GM12864 (cell line): ENCODE results near the gene IL17A.
"Not testable (repeated sequence)": the region's sequence is repeated elsewhere in the genome, so short reads cannot be mapped to it uniquely, and the experiment has no call there.

Source experiments
- DNase-seq: peaks from one replicate; pipeline ENCODE4 v3.0.0-alpha.2; 2011; ENCODE audit warnings: low read depth
- H3K4me3 ChIP-seq: 2 replicates; pipeline ENCODE4 v1.5.1; 2011; ENCODE audit warnings: mild to moderate bottlenecking, low read depth, low read length, control low read depth
- CTCF ChIP-seq: IDR thresholded peaks from 2 replicates; pipeline ENCODE4 v1.5.1; 2011; ENCODE audit warnings: low read depth, mild to moderate bottlenecking, moderate library complexity, low read length, control low read depth, inconsistent platforms; ENCODE audit errors: missing control alignments

IL17A gene

GRCh38 chr6:52183131-52183713, 3.0 kb upstream of the IL17A start:
- DNase-seq, result no peak
- TF ChIP-seq CTCF, result no peak

GRCh38 chr6:52186480-52186879, 305 bp downstream of the IL17A start:
- TF ChIP-seq CTCF, result no peak
- no peak for DNase-seq
- H3K4me3 ChIP-seq, result no peak overlapping the region; the same call in 1 of the 2 replicates

More at GRCh38 chr6:52183131-52183713, 3.0 kb upstream of the IL17A start:
- no peak overlapping the region for H3K4me3 ChIP-seq

GRCh38 chr6:52187098-52187497, 923 bp downstream of the IL17A start:
- no peak overlapping the region for H3K4me3 ChIP-seq
- DNase-seq, result no peak
- TF ChIP-seq CTCF, result no peak

GRCh38 chr6:52189974-52190373, 3.8 kb downstream of the IL17A start:
- no peak for DNase-seq
- TF ChIP-seq CTCF, result no peak
- no peak overlapping the region for H3K4me3 ChIP-seq

GRCh38 chr6:52190409-52190808, 4.2 kb downstream of the IL17A start:
- no peak overlapping the region for H3K4me3 ChIP-seq
- DNase-seq, result no peak
- no peak for TF ChIP-seq CTCF

- TF ChIP-seq CTCF, result no peak
- H3K4me3 ChIP-seq, result no peak overlapping the region
- DNase-seq, result no peak
Measured at GRCh38 chr6:52191824-52192223, 5.6 kb downstream of the IL17A start.

GRCh38 chr6:52195886-52196285, 9.7 kb downstream of the IL17A start:
- H3K4me3 ChIP-seq, result no peak overlapping the region
- TF ChIP-seq CTCF, result no peak
- no peak for DNase-seq

- not testable (repeated sequence) for DNase-seq, H3K4me3 ChIP-seq
Measured at GRCh38 chr6:52200088-52200487, 13.9 kb downstream of the IL17A start.
